Adrenal gland (tissue), 5 donors: ENCODE data around the gene AP4M1.

Experiments
- POLR2A ChIP-seq, 2 donors: fragments of 450-650 bp; IDR thresholded peaks; one replicate each; pipeline ENCODE4 v1.6.1; 2017; ENCODE audit warnings: antibody characterized with exemption in 2 of 2, mild to moderate bottlenecking in 2 of 2, moderate library complexity in 1 of 2
- TF ChIP-seq, protein P1 (sequence below), 6 experiments: fragments of 450-650 bp in 4 of 6; fragments of 200-600 bp in 2 of 6; sonication (generic) in 1 of 6; IDR thresholded peaks; 1 replicate in 5 of 6; 2 replicates in 1 of 6; pipeline versions ENCODE4 v1.5.1 to v1.8.0; 2016 to 2021; ENCODE audit warnings: antibody characterized with exemption in 6 of 6, mild to moderate bottlenecking in 2 of 6, moderate library complexity in 1 of 6
- donor health status: DM: no; HTN: no; CAD: no.

GRCh38 chr7:100126931-100127865, 25.8 kb downstream of the AP4M1 start, which contains the start of gene MBLAC1:
- TF ChIP-seq POLR2A (IDR thresholded peaks at IDR 0.05): peak; percentile 22 to 59
- TF ChIP-seq, protein P1, sequence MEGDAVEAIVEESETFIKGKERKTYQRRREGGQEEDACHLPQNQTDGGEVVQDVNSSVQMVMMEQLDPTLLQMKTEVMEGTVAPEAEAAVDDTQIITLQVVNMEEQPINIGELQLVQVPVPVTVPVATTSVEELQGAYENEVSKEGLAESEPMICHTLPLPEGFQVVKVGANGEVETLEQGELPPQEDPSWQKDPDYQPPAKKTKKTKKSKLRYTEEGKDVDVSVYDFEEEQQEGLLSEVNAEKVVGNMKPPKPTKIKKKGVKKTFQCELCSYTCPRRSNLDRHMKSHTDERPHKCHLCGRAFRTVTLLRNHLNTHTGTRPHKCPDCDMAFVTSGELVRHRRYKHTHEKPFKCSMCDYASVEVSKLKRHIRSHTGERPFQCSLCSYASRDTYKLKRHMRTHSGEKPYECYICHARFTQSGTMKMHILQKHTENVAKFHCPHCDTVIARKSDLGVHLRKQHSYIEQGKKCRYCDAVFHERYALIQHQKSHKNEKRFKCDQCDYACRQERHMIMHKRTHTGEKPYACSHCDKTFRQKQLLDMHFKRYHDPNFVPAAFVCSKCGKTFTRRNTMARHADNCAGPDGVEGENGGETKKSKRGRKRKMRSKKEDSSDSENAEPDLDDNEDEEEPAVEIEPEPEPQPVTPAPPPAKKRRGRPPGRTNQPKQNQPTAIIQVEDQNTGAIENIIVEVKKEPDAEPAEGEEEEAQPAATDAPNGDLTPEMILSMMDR (IDR thresholded peaks at IDR 0.05): no peak
